ENCODE results near the gene DAPK1. TPM values are rescaled to one million over a fixed set of nuclear protein-coding genes. Genes with fewer than 3 reads are reported as not detected.

Gene DAPK1
- total and polyA plus RNA-seq, 8 donors: 78.2 to 242 (median 215) TPM

GRCh38 chr9:87646546-87646945, 148.9 kb downstream of the DAPK1 start:
- no peaks in the 10 kb centered on the region for H3K27me3 ChIP-seq
- no peak overlapping the region for H3K27ac ChIP-seq
- DNase-seq (no peak), ATAC-seq (no peak)
- H3K4me1 ChIP-seq: peaks cover 0 to 24% of the 10 kb centered on the region in 2 donors
- no peaks in the 10 kb centered on the region for H3K9me3 ChIP-seq
- H3K36me3 ChIP-seq: peaks cover 0 to 65% of the 10 kb centered on the region in 2 donors
- TF ChIP-seq CTCF (IDR thresholded peaks at IDR 0.05): no peak
- intact Hi-C loops (cut with DNase I): no loop called here
- H3K4me3 ChIP-seq: no peak overlapping the region

- Histone ChIP-seq H3K4me3 (no peak overlapping the region), H3K27me3 (no peaks in the 10 kb centered on the region), H3K27ac (no peak overlapping the region), H3K36me3 (peaks cover 0 to 66% of the 10 kb centered on the region in 2 donors), H3K4me1 (peaks cover 0 to 20% of the 10 kb centered on the region in 2 donors), H3K9me3 (no peaks in the 10 kb centered on the region)
- intact Hi-C loops (cut with DNase I): no loop called here
- ATAC-seq: no peak
- no peak for TF ChIP-seq CTCF (IDR thresholded peaks at IDR 0.05)
- no peak for DNase-seq
These were observed 149.4 kb downstream of the DAPK1 start for GRCh38 chr9:87647114-87647513.

- ATAC-seq: no peak
These were observed 150.9 kb downstream of the DAPK1 start for GRCh38 chr9:87648606-87649005.

GRCh38 chr9:87650611-87651295, 153.1 kb downstream of the DAPK1 start:
- Histone ChIP-seq H3K4me3 (no peak overlapping the region), H3K9me3 (no peaks in the 10 kb centered on the region), H3K36me3 (peaks cover 0 to 64% of the 10 kb centered on the region in 2 donors), H3K27me3 (no peaks in the 10 kb centered on the region), H3K4me1 (peaks cover 0 to 14% of the 10 kb centered on the region in 2 donors), H3K27ac (no peak overlapping the region)
- ATAC-seq (peak; percentile 23), DNase-seq (no peak)
- intact Hi-C loops (cut with DNase I): no loop called here
- no peak for TF ChIP-seq CTCF (IDR thresholded peaks at IDR 0.05)

More at GRCh38 chr9:87648606-87649005, 150.9 kb downstream of the DAPK1 start:
- DNase-seq: no peak
- H3K27me3 ChIP-seq: no peaks in the 10 kb centered on the region
- peaks cover 0 to 10% of the 10 kb centered on the region in 2 donors for H3K4me1 ChIP-seq
- no peak for TF ChIP-seq CTCF (IDR thresholded peaks at IDR 0.05)
- H3K4me3 ChIP-seq: no peak overlapping the region
- intact Hi-C loops (cut with DNase I): no loop called here
- peaks cover 0 to 62% of the 10 kb centered on the region in 2 donors for H3K36me3 ChIP-seq
- no peaks in the 10 kb centered on the region for H3K9me3 ChIP-seq
- no peak overlapping the region for H3K27ac ChIP-seq

- Histone ChIP-seq H3K4me3 (no peak overlapping the region), H3K4me1 (peaks cover 0 to 14% of the 10 kb centered on the region in 2 donors), H3K27me3 (no peaks in the 10 kb centered on the region), H3K36me3 (peaks cover 0 to 64% of the 10 kb centered on the region in 2 donors), H3K9me3 (no peaks in the 10 kb centered on the region), H3K27ac (no peak overlapping the region)
- ATAC-seq: no peak
- no peak for TF ChIP-seq CTCF (IDR thresholded peaks at IDR 0.05)
- intact Hi-C loops (cut with DNase I): no loop called here
- no peak for DNase-seq
These were observed 153.8 kb downstream of the DAPK1 start for GRCh38 chr9:87651431-87651830.
